ENCODE data around the gene ISLR2.
"Not testable (repeated sequence)": the region's sequence is repeated elsewhere in the genome, so short reads cannot be mapped to it uniquely, and the experiment has no call there.

DNA sequence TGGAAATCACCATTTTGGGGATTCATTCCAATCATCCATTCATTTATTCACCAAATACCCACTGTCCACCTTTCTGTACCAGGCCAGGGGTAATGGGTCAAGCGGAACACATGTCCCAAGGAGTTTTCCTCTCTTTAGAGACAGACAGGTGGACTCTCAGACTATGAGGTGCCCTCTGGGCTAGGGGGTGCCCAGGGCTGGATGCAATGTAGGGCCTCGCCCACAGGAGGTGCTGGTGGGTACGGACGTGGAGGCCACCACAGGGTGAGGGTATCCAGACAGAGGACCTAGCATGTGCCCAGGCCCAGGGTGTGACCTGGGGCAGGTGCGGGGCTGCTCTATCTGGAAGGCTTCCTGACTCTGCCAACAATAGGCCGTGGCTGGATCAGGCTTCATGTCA, 21.8 kb upstream of the ISLR2 start:
- TF ChIP-seq, protein P1, sequence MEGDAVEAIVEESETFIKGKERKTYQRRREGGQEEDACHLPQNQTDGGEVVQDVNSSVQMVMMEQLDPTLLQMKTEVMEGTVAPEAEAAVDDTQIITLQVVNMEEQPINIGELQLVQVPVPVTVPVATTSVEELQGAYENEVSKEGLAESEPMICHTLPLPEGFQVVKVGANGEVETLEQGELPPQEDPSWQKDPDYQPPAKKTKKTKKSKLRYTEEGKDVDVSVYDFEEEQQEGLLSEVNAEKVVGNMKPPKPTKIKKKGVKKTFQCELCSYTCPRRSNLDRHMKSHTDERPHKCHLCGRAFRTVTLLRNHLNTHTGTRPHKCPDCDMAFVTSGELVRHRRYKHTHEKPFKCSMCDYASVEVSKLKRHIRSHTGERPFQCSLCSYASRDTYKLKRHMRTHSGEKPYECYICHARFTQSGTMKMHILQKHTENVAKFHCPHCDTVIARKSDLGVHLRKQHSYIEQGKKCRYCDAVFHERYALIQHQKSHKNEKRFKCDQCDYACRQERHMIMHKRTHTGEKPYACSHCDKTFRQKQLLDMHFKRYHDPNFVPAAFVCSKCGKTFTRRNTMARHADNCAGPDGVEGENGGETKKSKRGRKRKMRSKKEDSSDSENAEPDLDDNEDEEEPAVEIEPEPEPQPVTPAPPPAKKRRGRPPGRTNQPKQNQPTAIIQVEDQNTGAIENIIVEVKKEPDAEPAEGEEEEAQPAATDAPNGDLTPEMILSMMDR (IDR thresholded peaks at IDR 0.05) = peak; percentile 47
- TF ChIP-seq, protein P2, sequence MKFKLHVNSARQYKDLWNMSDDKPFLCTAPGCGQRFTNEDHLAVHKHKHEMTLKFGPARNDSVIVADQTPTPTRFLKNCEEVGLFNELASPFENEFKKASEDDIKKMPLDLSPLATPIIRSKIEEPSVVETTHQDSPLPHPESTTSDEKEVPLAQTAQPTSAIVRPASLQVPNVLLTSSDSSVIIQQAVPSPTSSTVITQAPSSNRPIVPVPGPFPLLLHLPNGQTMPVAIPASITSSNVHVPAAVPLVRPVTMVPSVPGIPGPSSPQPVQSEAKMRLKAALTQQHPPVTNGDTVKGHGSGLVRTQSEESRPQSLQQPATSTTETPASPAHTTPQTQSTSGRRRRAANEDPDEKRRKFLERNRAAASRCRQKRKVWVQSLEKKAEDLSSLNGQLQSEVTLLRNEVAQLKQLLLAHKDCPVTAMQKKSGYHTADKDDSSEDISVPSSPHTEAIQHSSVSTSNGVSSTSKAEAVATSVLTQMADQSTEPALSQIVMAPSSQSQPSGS (CRISPR knock-in tag; IDR thresholded peaks at IDR 0.05; ENCODE audit: borderline replicate concordance, low read depth) = not testable (repeated sequence)
- TF ChIP-seq CREB1 (CRISPR knock-in tag; IDR thresholded peaks at IDR 0.05); KAT7 (CRISPR knock-in tag; IDR thresholded peaks at IDR 0.05; ENCODE audit: borderline replicate concordance); ZNF138 (CRISPR knock-in tag; conservative IDR thresholded peaks at IDR 0.05); IRF2 (CRISPR knock-in tag; IDR thresholded peaks at IDR 0.05; ENCODE audit: borderline replicate concordance, low read depth): not testable (repeated sequence)
- TF ChIP-seq, protein P3, sequence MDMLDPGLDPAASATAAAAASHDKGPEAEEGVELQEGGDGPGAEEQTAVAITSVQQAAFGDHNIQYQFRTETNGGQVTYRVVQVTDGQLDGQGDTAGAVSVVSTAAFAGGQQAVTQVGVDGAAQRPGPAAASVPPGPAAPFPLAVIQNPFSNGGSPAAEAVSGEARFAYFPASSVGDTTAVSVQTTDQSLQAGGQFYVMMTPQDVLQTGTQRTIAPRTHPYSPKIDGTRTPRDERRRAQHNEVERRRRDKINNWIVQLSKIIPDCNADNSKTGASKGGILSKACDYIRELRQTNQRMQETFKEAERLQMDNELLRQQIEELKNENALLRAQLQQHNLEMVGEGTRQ (CRISPR knock-in tag; IDR thresholded peaks at IDR 0.05) = not testable (repeated sequence)

Measured in WTC11 (cell line).